WTC11 (cell line): ENCODE measurements around the gene SLC27A5. TPM values are rescaled to one million over a fixed set of nuclear protein-coding genes. Genes with fewer than 3 reads are reported as not detected.
"Not testable (repeated sequence)": the region's sequence is repeated elsewhere in the genome, so short reads cannot be mapped to it uniquely, and the experiment has no call there.

Source experiments
- ATAC-seq: fragments of 200-7000 bp; cut with Tn5 transposase; 2 replicates; pipeline ENCODE4 v1.10.0; 2021; ENCODE audit warnings: mild to moderate bottlenecking, moderate library complexity
- CTCF ChIA-PET: fragments of 300-600 bp; sonication (Branson Sonifier 250); formaldehyde crosslinking; loops from one replicate; lab custom pipeline; 2021; ENCODE audit warnings: antibody characterized with exemption; lab: Charles Lee
- POLR2A ChIA-PET: fragments of 350-600 bp; sonication (Branson Sonifier 250); formaldehyde crosslinking; loops from one replicate; lab custom pipeline; 2021; ENCODE audit warnings: antibody characterized with exemption; lab: Charles Lee
- DNase-seq: peaks from one replicate; pipeline ENCODE4 v3.0.0; 2021; ENCODE audit warnings: low spot score
- H3K27ac Mint-ChIP-seq: 2 replicates; pipeline ENCODE4 v1.8.0; 2021; ENCODE audit warnings: mixed read lengths
- H3K27me3 Mint-ChIP-seq: 2 replicates; pipeline ENCODE4 v1.8.0; 2021; ENCODE audit warnings: low read depth, mild to moderate bottlenecking, moderate library complexity, mixed read lengths
- H3K36me3 Mint-ChIP-seq: 2 replicates; pipeline ENCODE4 v1.8.0; 2021; ENCODE audit warnings: mixed read lengths
- H3K4me1 Mint-ChIP-seq: 2 replicates; pipeline ENCODE4 v1.8.0; 2022; ENCODE audit warnings: mixed read lengths
- H3K4me3 Mint-ChIP-seq: 2 replicates; pipeline ENCODE4 v1.8.0; 2021; ENCODE audit warnings: mild to moderate bottlenecking, moderate library complexity, mixed read lengths
- H3K9me3 Mint-ChIP-seq: 2 replicates; pipeline ENCODE4 v1.8.0; 2021; ENCODE audit warnings: mixed read lengths
- E2F1 ChIP-seq: sonication (generic); formaldehyde crosslinking; IDR thresholded peaks from 2 replicates; pipeline ENCODE4 v1.8.0; 2022; ENCODE audit warnings: mild to moderate bottlenecking, missing genetic modification reagents
- FOXP4 ChIP-seq: sonication (generic); formaldehyde crosslinking; IDR thresholded peaks from 2 replicates; pipeline ENCODE4 v1.8.0; 2022; ENCODE audit warnings: mild to moderate bottlenecking, missing genetic modification reagents
- NR1H2 ChIP-seq: sonication (generic); formaldehyde crosslinking; IDR thresholded peaks from 2 replicates; pipeline ENCODE4 v1.9.0; 2021; ENCODE audit warnings: mild to moderate bottlenecking, moderate library complexity, missing genetic modification reagents
- ZNF263 ChIP-seq: sonication (generic); formaldehyde crosslinking; IDR thresholded peaks from 2 replicates; pipeline ENCODE4 v1.8.1; 2022; ENCODE audit warnings: low read depth, mild to moderate bottlenecking, moderate library complexity, missing genetic modification reagents
- microRNA-seq: library from miRNA; unstranded; fragments of <30 nt; microRNA quantifications from one replicate; pipeline ENCODE4 v1.2.0, GENCODE V29; 2022; ENCODE audit warnings: borderline number of aligned reads
- total RNA-seq: library from RNA; stranded (reverse); gene quantifications from 3 replicates; pipeline ENCODE4 v1.2.3, GENCODE V29; 2021

The SLC27A5 gene
- total RNA-seq, 1 experiment from 2014 or later = 21.9 TPM

GRCh38 chr19:58450856-58451357 is 60.9 kb downstream of the SLC27A5 start:
- Mint-ChIP-seq H3K9me3 (peaks cover 35% of the 10 kb centered on the region), H3K27me3 (peaks cover 69% of the 10 kb centered on the region), H3K4me1 (peaks cover 7% of the 10 kb centered on the region), H3K27ac (no peak overlapping the region), H3K36me3 (peaks cover 22% of the 10 kb centered on the region)
- ChIA-PET CTCF (interaction anchor here (0.5 to 1.4 kb wide), 7 partner anchors 11 to 268 kb away, joined by 3 to 7 read pairs (median 4); partner anchors contain the start of genes ZBTB45, ZNF132, ZNF497 and ZNF584), POLR2A (interaction anchor here (1.1 to 1.4 kb wide), 4 partner anchors 10 to 93 kb away, joined by 3 to 7 read pairs (median 4); partner anchors contain the start of genes TRIM28, ZNF497 and ZNF584)
- peak; percentile 38 for ATAC-seq
- no peak for DNase-seq
- TF ChIP-seq E2F1 = no peak
- TF ChIP-seq NR1H2 (CRISPR knock-in tag) = no peak
- no peak for TF ChIP-seq ZNF263
- TF ChIP-seq FOXP4 (CRISPR knock-in tag) = no peak
- TF ChIP-seq, all 79 proteins: peak for 0
- H3K4me3 Mint-ChIP-seq = peak overlapping the region; percentile 63

- CTCF ChIA-PET, DNase-seq, POLR2A ChIA-PET, ATAC-seq, H3K27ac Mint-ChIP-seq, H3K4me1 Mint-ChIP-seq, H3K4me3 Mint-ChIP-seq: not testable (repeated sequence)
- peaks cover 22% of the 10 kb centered on the region for H3K36me3 Mint-ChIP-seq
- peaks cover 35% of the 10 kb centered on the region for H3K9me3 Mint-ChIP-seq
- H3K27me3 Mint-ChIP-seq = peaks cover 78% of the 10 kb centered on the region
Observed at GRCh38 chr19:58449980-58450379, 61.8 kb downstream of the SLC27A5 start.

GRCh38 chr19:58448860-58449259 is 62.9 kb downstream of the SLC27A5 start:
- ATAC-seq, CTCF ChIA-PET, H3K4me1 Mint-ChIP-seq, H3K27ac Mint-ChIP-seq, H3K4me3 Mint-ChIP-seq, POLR2A ChIA-PET, DNase-seq: not testable (repeated sequence)
- Mint-ChIP-seq H3K9me3 (peaks cover 45% of the 10 kb centered on the region), H3K27me3 (peaks cover 88% of the 10 kb centered on the region), H3K36me3 (peaks cover 22% of the 10 kb centered on the region)

Small RNA genes lying within 50 kb of the gene (microRNA-seq; reads per million reads assigned to microRNA genes)
- 9.8 reads per million, percentile 26 among the genes with 10 or more reads in this experiment for gene MIR6807

Other genes with a start within 250 kb of the SLC27A5 start
- 18.8 to 19.1 TPM (median 18.9 TPM) in 3 replicates for gene ZNF8, start 233.0 kb downstream of the SLC27A5 start, total RNA-seq
- 23.1 to 26.0 TPM (median 24.0 TPM) in 3 replicates for gene ERVK3-1, start 206.6 kb downstream of the SLC27A5 start, total RNA-seq
- gene ZSCAN22, start 185.0 kb downstream of the SLC27A5 start, total RNA-seq = 3.2 TPM in 3 replicates
- 22.6 to 24.3 TPM (median 23.4 TPM) in 3 replicates for gene A1BG, start 158.5 kb downstream of the SLC27A5 start, total RNA-seq
- 1.7 to 2.1 TPM (median 2.0 TPM) in 3 replicates for gene ZNF497, start 149.2 kb downstream of the SLC27A5 start, total RNA-seq
- gene ZNF837, start 131.0 kb downstream of the SLC27A5 start, total RNA-seq = 3.4 to 4.9 TPM (median 4.6 TPM) in 3 replicates
- 1,498 to 1,502 TPM (median 1,501 TPM) in 3 replicates for gene RPS5, start 124.7 kb downstream of the SLC27A5 start, total RNA-seq
- 1.1 to 1.8 TPM (median 1.5 TPM) in 3 replicates for gene RNF225, start 116.3 kb downstream of the SLC27A5 start, total RNA-seq
- 6.6 to 6.8 TPM (median 6.8 TPM) in 3 replicates for gene ZNF584, start 103.3 kb downstream of the SLC27A5 start, total RNA-seq
- gene ZNF132, start 71.8 kb downstream of the SLC27A5 start, total RNA-seq = 2.3 to 2.7 TPM (median 2.6 TPM) in 3 replicates
- 3.3 to 4.0 TPM (median 3.4 TPM) in 3 replicates for gene ZNF324B, start 60.4 kb downstream of the SLC27A5 start, total RNA-seq
- gene ZNF324, start 44.9 kb downstream of the SLC27A5 start, total RNA-seq = 5.1 to 5.9 TPM (median 5.7 TPM) in 3 replicates
- 5.0 to 6.5 TPM (median 6.0 TPM) in 3 replicates for gene ZNF446, start 35.6 kb downstream of the SLC27A5 start, total RNA-seq
- gene ZBTB45, start 7.8 kb upstream of the SLC27A5 start, total RNA-seq = 17.0 to 19.7 TPM (median 18.0 TPM) in 3 replicates
- gene TRIM28, start 32.1 kb upstream of the SLC27A5 start, total RNA-seq = 1,095 to 1,221 TPM (median 1,108 TPM) in 3 replicates
- gene CHMP2A, start 43.1 kb upstream of the SLC27A5 start, total RNA-seq = 109 to 126 TPM (median 119 TPM) in 3 replicates
- gene UBE2M, start 46.6 kb upstream of the SLC27A5 start, total RNA-seq = 93.7 to 105 TPM (median 97.1 TPM) in 3 replicates
- 22.2 to 26.2 TPM (median 23.9 TPM) in 3 replicates for gene MZF1, start 61.3 kb upstream of the SLC27A5 start, total RNA-seq